H9 (cell line): ENCODE results near the gene SLC4A11. TPM values are rescaled to one million over a fixed set of nuclear protein-coding genes. Genes with fewer than 3 reads are reported as not detected.

Experiments
- DNase-seq: peaks from one replicate; pipeline ENCODE4 v3.0.0-alpha.2; 2017
- H2AFZ ChIP-seq: one replicate; pipeline ENCODE4 v1.6.1; 2013; ENCODE audit warnings: mild to moderate bottlenecking, low read length, control low read depth, moderate library complexity
- H2AK5ac ChIP-seq: 2 replicates; pipeline ENCODE4 v1.6.1; 2013; ENCODE audit warnings: low read length, control low read depth, mixed read lengths; ENCODE audit not compliant: insufficient read length
- H2BK120ac ChIP-seq: one replicate; pipeline ENCODE4 v1.6.1; 2013; ENCODE audit warnings: low read depth, mild to moderate bottlenecking, low read length, control low read depth, inconsistent platforms; ENCODE audit not compliant: poor library complexity, severe bottlenecking
- H2BK12ac ChIP-seq: 2 replicates; pipeline ENCODE4 v1.6.1; 2013; ENCODE audit warnings: low read length, control low read depth, mixed read lengths, low read depth; ENCODE audit not compliant: insufficient read length
- H2BK15ac ChIP-seq: 2 replicates; pipeline ENCODE4 v1.6.1; 2013; ENCODE audit warnings: low read depth, low read length, control low read depth
- H2BK20ac ChIP-seq: one replicate; pipeline ENCODE4 v1.6.1; 2013; ENCODE audit warnings: low read depth, mild to moderate bottlenecking, low read length, control low read depth, inconsistent platforms; ENCODE audit not compliant: poor library complexity, severe bottlenecking
- H2BK5ac ChIP-seq: 2 replicates; pipeline ENCODE4 v1.6.1; 2013; ENCODE audit warnings: low read length, control low read depth, mixed read lengths; ENCODE audit not compliant: insufficient read length
- H3K14ac ChIP-seq: 2 replicates; pipeline ENCODE4 v1.6.1; 2013; ENCODE audit warnings: low read length, control low read depth; ENCODE audit not compliant: insufficient read depth
- H3K18ac ChIP-seq: 2 replicates; pipeline ENCODE4 v1.6.1; 2013; ENCODE audit warnings: low read depth, mild to moderate bottlenecking, mixed read lengths, low read length, control low read depth; ENCODE audit not compliant: insufficient read length
- H3K23ac ChIP-seq: 2 replicates; pipeline ENCODE4 v1.6.1; 2013; ENCODE audit warnings: low read length, control low read depth, mixed read lengths, low read depth; ENCODE audit not compliant: insufficient read length
- H3K23me2 ChIP-seq: 2 replicates; pipeline ENCODE4 v1.6.1; 2013; ENCODE audit warnings: low read depth, mild to moderate bottlenecking, mixed read lengths, low read length, control low read depth; ENCODE audit not compliant: insufficient read length, poor library complexity, severe bottlenecking
- H3K27ac ChIP-seq: 2 replicates; pipeline ENCODE4 v1.5.1; 2013; ENCODE audit warnings: low read length, control low read depth, mixed read lengths, low read depth; ENCODE audit not compliant: insufficient read length
- H3K27me3 ChIP-seq: 2 replicates; pipeline ENCODE4 v1.6.1; 2013; ENCODE audit warnings: low read length, control low read depth, inconsistent platforms; ENCODE audit not compliant: insufficient read depth
- H3K4ac ChIP-seq: 2 replicates; pipeline ENCODE4 v1.6.1; 2013; ENCODE audit warnings: low read depth, mild to moderate bottlenecking, control low read depth, inconsistent platforms, low read length, moderate library complexity
- H3K4me1 ChIP-seq: 2 replicates; pipeline ENCODE4 v1.6.1; 2013; ENCODE audit warnings: low read length, control low read depth, inconsistent platforms; ENCODE audit not compliant: insufficient read depth
- H3K4me2 ChIP-seq: 2 replicates; pipeline ENCODE4 v1.6.1; 2013; ENCODE audit warnings: low read length, control low read depth, mixed read lengths; ENCODE audit not compliant: insufficient read length, insufficient read depth
- H3K56ac ChIP-seq: 2 replicates; pipeline ENCODE4 v1.6.1; 2013; ENCODE audit warnings: low read depth, mild to moderate bottlenecking, mixed read lengths, low read length, control low read depth; ENCODE audit not compliant: insufficient read length
- H3K79me1 ChIP-seq: 2 replicates; pipeline ENCODE4 v1.6.1; 2013; ENCODE audit warnings: low read depth, mild to moderate bottlenecking, moderate library complexity, low read length, control low read depth, inconsistent platforms; ENCODE audit not compliant: insufficient read depth, poor library complexity, severe bottlenecking
- H3K79me2 ChIP-seq: 2 replicates; pipeline ENCODE4 v1.6.1; 2013; ENCODE audit warnings: low read length, control low read depth, inconsistent platforms; ENCODE audit not compliant: insufficient read depth
- H3K9ac ChIP-seq: 2 replicates; pipeline ENCODE4 v1.6.1; 2013; ENCODE audit warnings: low read length, control low read depth, mixed read lengths; ENCODE audit not compliant: insufficient read length; ENCODE audit errors: extremely low read depth
- H3K9me3 ChIP-seq: one replicate; pipeline ENCODE4 v1.6.1; 2013; ENCODE audit warnings: low read depth, low read length, inconsistent platforms; ENCODE audit not compliant: control insufficient read depth
- H3T11ph ChIP-seq: one replicate; pipeline ENCODE4 v1.6.1; 2013; ENCODE audit warnings: mild to moderate bottlenecking, low read length, control low read depth, inconsistent platforms
- H4K20me1 ChIP-seq: one replicate; pipeline ENCODE4 v1.6.1; 2013; ENCODE audit not compliant: control insufficient read depth, insufficient read length, insufficient read depth
- H4K5ac ChIP-seq: 2 replicates; pipeline ENCODE4 v1.6.1; 2013; ENCODE audit warnings: low read depth, mild to moderate bottlenecking, mixed read lengths, low read length, control low read depth; ENCODE audit not compliant: insufficient read length
- H4K8ac ChIP-seq: replicated peaks from 2 replicates; pipeline ENCODE4 v1.6.1; 2013; ENCODE audit warnings: low read length, control low read depth, mixed read lengths, low read depth; ENCODE audit not compliant: insufficient read length
- H4K91ac ChIP-seq: 2 replicates; pipeline ENCODE4 v1.6.1; 2013; ENCODE audit warnings: low read depth, mild to moderate bottlenecking, moderate library complexity, mixed read lengths, low read length, control low read depth; ENCODE audit not compliant: insufficient read length
- H3K27ac Mint-ChIP-seq, 3 experiments: 2 replicates in 2 of 3; 3 replicates in 1 of 3; pipeline ENCODE4 v1.8.0; 2020 to 2021; ENCODE audit warnings: mixed read lengths in 3 of 3, mild to moderate bottlenecking in 1 of 3, moderate library complexity in 1 of 3
- H3K27me3 Mint-ChIP-seq: 2 replicates; pipeline ENCODE4 v1.8.0; 2021; ENCODE audit warnings: low read depth, mild to moderate bottlenecking, moderate library complexity, mixed read lengths
- H3K36me3 Mint-ChIP-seq, 3 experiments: 2 replicates in 2 of 3; 3 replicates in 1 of 3; pipeline ENCODE4 v1.8.0; 2020 to 2021; ENCODE audit warnings: low read depth in 3 of 3, mixed read lengths in 3 of 3; ENCODE audit not compliant: insufficient read depth in 1 of 3
- H3K4me1 Mint-ChIP-seq, 2 experiments: 2 replicates each; pipeline ENCODE4 v1.8.0; 2020; ENCODE audit warnings: mixed read lengths in 2 of 2
- H3K4me3 Mint-ChIP-seq, 2 experiments: 2 replicates in 1 of 2; 3 replicates in 1 of 2; pipeline ENCODE4 v1.8.0; 2020 to 2021; ENCODE audit warnings: mild to moderate bottlenecking in 2 of 2, mixed read lengths in 2 of 2, moderate library complexity in 1 of 2
- H3K9me3 Mint-ChIP-seq, 2 experiments: 2 replicates in 1 of 2; 3 replicates in 1 of 2; pipeline ENCODE4 v1.8.0; 2020; ENCODE audit warnings: mild to moderate bottlenecking in 2 of 2, mixed read lengths in 2 of 2, moderate library complexity in 1 of 2
- WGBS: extraction: QIAGEN DNeasy Blood & Tissue Kit; methylation state at CpG from one replicate; pipeline ENCODE4 v1.1.7; 2013; ENCODE audit warnings: missing lambda C conversion rate, low lambda C conversion rate, mixed read lengths; ENCODE audit not compliant: insufficient read length; ENCODE audit errors: extremely low coverage; 5-methylcytosine and 5-hydroxymethylcytosine counted together
- total RNA-seq: library from RNA; stranded (reverse); gene quantifications from 2 replicates; pipeline ENCODE4 v1.2.1, GENCODE V29; 2021
- TF ChIP-seq, protein P1 (sequence below): fragments of 200-600 bp; sonication (generic); conservative IDR thresholded peaks from 3 replicates; pipeline ENCODE4 v1.8.0; 2021; ENCODE audit warnings: antibody characterized with exemption, mild to moderate bottlenecking

Gene SLC4A11
- total RNA-seq, 1 experiment from 2014 or later, result 29.4 TPM

DNA sequence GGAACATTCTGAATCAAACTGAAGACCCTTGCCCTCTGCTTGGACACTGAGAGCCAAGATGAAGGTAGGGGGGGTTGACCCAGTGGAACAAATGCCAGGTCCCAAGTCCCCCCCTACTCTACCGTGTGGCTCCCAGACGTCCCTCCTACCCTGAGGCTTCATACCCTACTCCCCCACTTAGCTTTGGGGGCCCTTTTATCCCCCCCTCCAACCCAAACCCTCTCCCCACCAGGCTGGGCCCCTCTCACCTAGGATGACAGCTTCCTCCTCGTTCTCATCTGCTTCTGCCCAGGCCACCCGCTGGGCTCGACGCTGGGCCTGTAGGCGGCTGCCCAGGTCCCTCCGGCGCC lies 36.0 kb downstream of the SLC4A11 start:
- Histone ChIP-seq H2BK5ac (no peak overlapping the region), H2AK5ac (no peak overlapping the region), H2BK20ac (no peak overlapping the region), H3K56ac (no peak overlapping the region), H3T11ph (no peak overlapping the region), H4K91ac (no peak overlapping the region), H2BK12ac (no peak overlapping the region), H3K18ac (no peak overlapping the region), H3K14ac (no peak overlapping the region), H3K9ac (no peak overlapping the region), H2BK120ac (no peak overlapping the region), H3K79me1 (peaks cover 6% of the 10 kb centered on the region), H3K9me3 (no peaks in the 10 kb centered on the region), H3K4ac (no peak overlapping the region), H4K8ac (no peak overlapping the region), H3K23me2 (peaks cover 8% of the 10 kb centered on the region), H3K27me3 (no peaks in the 10 kb centered on the region), H3K79me2 (no peaks in the 10 kb centered on the region; the same call in 1 of the 2 replicates), H2BK15ac (no peak overlapping the region), H2AFZ (no peak overlapping the region), H3K4me2 (peak overlapping the region; percentile 78), H3K23ac (no peak overlapping the region), H3K27ac (no peak overlapping the region), H4K20me1 (no peaks in the 10 kb centered on the region), H4K5ac (no peak overlapping the region), H3K4me1 (peaks cover 3% of the 10 kb centered on the region; the same call in 1 of the 2 replicates)
- no CpG with 5 or more reads among the region's 9 CpGs for WGBS
- H3K4me3 Mint-ChIP-seq, result peak overlapping the region; percentile 26 to 97; a peak in 2 of 5 replicates
- TF ChIP-seq, protein P1, sequence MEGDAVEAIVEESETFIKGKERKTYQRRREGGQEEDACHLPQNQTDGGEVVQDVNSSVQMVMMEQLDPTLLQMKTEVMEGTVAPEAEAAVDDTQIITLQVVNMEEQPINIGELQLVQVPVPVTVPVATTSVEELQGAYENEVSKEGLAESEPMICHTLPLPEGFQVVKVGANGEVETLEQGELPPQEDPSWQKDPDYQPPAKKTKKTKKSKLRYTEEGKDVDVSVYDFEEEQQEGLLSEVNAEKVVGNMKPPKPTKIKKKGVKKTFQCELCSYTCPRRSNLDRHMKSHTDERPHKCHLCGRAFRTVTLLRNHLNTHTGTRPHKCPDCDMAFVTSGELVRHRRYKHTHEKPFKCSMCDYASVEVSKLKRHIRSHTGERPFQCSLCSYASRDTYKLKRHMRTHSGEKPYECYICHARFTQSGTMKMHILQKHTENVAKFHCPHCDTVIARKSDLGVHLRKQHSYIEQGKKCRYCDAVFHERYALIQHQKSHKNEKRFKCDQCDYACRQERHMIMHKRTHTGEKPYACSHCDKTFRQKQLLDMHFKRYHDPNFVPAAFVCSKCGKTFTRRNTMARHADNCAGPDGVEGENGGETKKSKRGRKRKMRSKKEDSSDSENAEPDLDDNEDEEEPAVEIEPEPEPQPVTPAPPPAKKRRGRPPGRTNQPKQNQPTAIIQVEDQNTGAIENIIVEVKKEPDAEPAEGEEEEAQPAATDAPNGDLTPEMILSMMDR, result no peak
- H3K9me3 Mint-ChIP-seq, result no peaks in the 10 kb centered on the region; a peak in 1 of 5 replicates
- H3K36me3 Mint-ChIP-seq, result peaks cover 22 to 37% (median 36%) of the 10 kb centered on the region in 3 experiments
- no peaks in the 10 kb centered on the region for H3K27me3 Mint-ChIP-seq
- DNase-seq, result no peak
- peaks cover 4 to 8% of the 10 kb centered on the region in 2 experiments; a peak in 2 of 4 replicates for H3K4me1 Mint-ChIP-seq
- no peak overlapping the region; a peak in 1 of 7 replicates for H3K27ac Mint-ChIP-seq
